Keratinocyte (primary cell): ENCODE results near the gene FBLN5. TPM values are rescaled to one million over a fixed set of nuclear protein-coding genes. Genes with fewer than 3 reads are reported as not detected.

ENCODE experiments used
- DNase-seq: peaks from one replicate; pipeline ENCODE4 v3.0.0-alpha.2; 2011; ENCODE audit warnings: low read depth, missing footprints, low spot score
- FAIRE-seq: peaks from 2 replicates; lab custom pipeline; 2011; peaks lifted over from hg19 to GRCh38; lab: Jason Lieb, UNC
- H2AFZ ChIP-seq: 2 replicates; pipeline ENCODE4 v1.6.0; 2012; ENCODE audit warnings: low read length, control low read depth, inconsistent platforms; ENCODE audit not compliant: control insufficient read depth
- H3K27ac ChIP-seq: 2 replicates; pipeline ENCODE4 v1.5.1; 2011; ENCODE audit warnings: low read length; ENCODE audit not compliant: control insufficient read depth, insufficient read depth
- H3K27me3 ChIP-seq: 3 replicates; pipeline ENCODE4 v1.6.0; 2011; ENCODE audit warnings: low read length; ENCODE audit not compliant: control insufficient read depth, insufficient read depth; ENCODE audit errors: extremely low read depth
- H3K36me3 ChIP-seq, 2 experiments: 2 replicates in 1 of 2; 3 replicates in 1 of 2; pipeline ENCODE4 v1.5.1; 2011; ENCODE audit warnings: low read length in 2 of 2, mild to moderate bottlenecking in 1 of 2; ENCODE audit not compliant: control insufficient read depth in 2 of 2, insufficient read depth in 2 of 2; ENCODE audit errors: extremely low read depth in 1 of 2
- H3K4me1 ChIP-seq: 3 replicates; pipeline ENCODE4 v1.5.1; 2011; ENCODE audit warnings: low read length; ENCODE audit not compliant: control insufficient read depth, insufficient read depth; ENCODE audit errors: extremely low read depth
- H3K4me2 ChIP-seq: 3 replicates; pipeline ENCODE4 v1.6.0; 2011; ENCODE audit warnings: low read depth, low read length; ENCODE audit not compliant: control insufficient read depth, insufficient read depth; ENCODE audit errors: extremely low read depth
- H3K4me3 ChIP-seq, 3 experiments: fragments of 200-600 bp in 1 of 3; sonication (generic) in 1 of 3; 2 replicates in 2 of 3; 3 replicates in 1 of 3; pipeline ENCODE4 v1.5.1; 2011 to 2016; ENCODE audit warnings: low read length in 3 of 3, mild to moderate bottlenecking in 3 of 3, control low read depth in 2 of 3, inconsistent platforms in 1 of 3, low read depth in 1 of 3, mixed read lengths in 1 of 3, mixed run types in 1 of 3, moderate library complexity in 1 of 3; ENCODE audit not compliant: control insufficient read depth in 2 of 3, insufficient read depth in 2 of 3; ENCODE audit errors: extremely low read depth in 1 of 3
- H3K79me2 ChIP-seq: 2 replicates; pipeline ENCODE4 v1.6.0; 2012; ENCODE audit warnings: low read length; ENCODE audit not compliant: control insufficient read depth, insufficient read depth
- H3K9ac ChIP-seq: 3 replicates; pipeline ENCODE4 v1.6.0; 2011; ENCODE audit warnings: low read length; ENCODE audit not compliant: control insufficient read depth, insufficient read depth; ENCODE audit errors: extremely low read depth
- H3K9me1 ChIP-seq: 3 replicates; pipeline ENCODE4 v1.6.0; 2011; ENCODE audit warnings: low read length; ENCODE audit not compliant: control insufficient read depth, insufficient read depth; ENCODE audit errors: extremely low read depth
- H3K9me3 ChIP-seq: 2 replicates; pipeline ENCODE4 v1.5.1; 2012; ENCODE audit warnings: low read depth, low read length; ENCODE audit not compliant: control insufficient read depth
- H4K20me1 ChIP-seq: 3 replicates; pipeline ENCODE4 v1.6.0; 2011; ENCODE audit warnings: low read length; ENCODE audit not compliant: control insufficient read depth, insufficient read depth; ENCODE audit errors: extremely low read depth
- EZH2 ChIP-seq: IDR thresholded peaks from one replicate; pipeline ENCODE4 v1.6.1; 2012; ENCODE audit warnings: inconsistent platforms, mild to moderate bottlenecking, low read length, moderate library complexity
- dilution Hi-C: fragments of 300-500 bp; cut with MboI; formaldehyde crosslinking; loops from one replicate; pipeline ENCODE4 v1.7.0; 2020; ENCODE audit warnings: low sequenced_read_pairs; ENCODE audit not compliant: extremely low pct_ligation_motif_present
- polyA plus RNA-seq, 5 experiments: library from polyadenylated mRNA; depleted of rRNA in 3 of 5; stranded (reverse) in 3 of 5; stranded (forward) in 1 of 5; unstranded in 1 of 5; fragments of >200 nt; gene quantifications; 1 replicate in 1 of 5; 2 replicates in 3 of 5; 3 replicates in 1 of 5; pipeline versions ENCODE4 v1.2.1 to v1.2.3, GENCODE V29; 2011 to 2012; ENCODE audit warnings: missing spikeins in 2 of 5, low read depth in 1 of 5, low replicate concordance in 1 of 5
- TF ChIP-seq, protein P1 (sequence below), 3 experiments: IDR thresholded peaks in 1 of 3; conservative IDR thresholded peaks in 1 of 3; optimal IDR thresholded peaks in 1 of 3; 2 replicates in 2 of 3; 3 replicates in 1 of 3; pipeline versions ENCODE3 to v1.5.1; 2011; ENCODE audit warnings: low read length in 3 of 3, mild to moderate bottlenecking in 3 of 3, moderate library complexity in 2 of 3, control low read depth in 1 of 3, inconsistent platforms in 1 of 3; ENCODE audit not compliant: insufficient read depth in 2 of 3; ENCODE audit errors: extremely low read depth in 1 of 3

Gene FBLN5
- polyA plus RNA-seq, 1 donor (not counting 4 experiments of a cell fraction or from before 2014, with no cell fraction given) = 0.10 TPM

DNA sequence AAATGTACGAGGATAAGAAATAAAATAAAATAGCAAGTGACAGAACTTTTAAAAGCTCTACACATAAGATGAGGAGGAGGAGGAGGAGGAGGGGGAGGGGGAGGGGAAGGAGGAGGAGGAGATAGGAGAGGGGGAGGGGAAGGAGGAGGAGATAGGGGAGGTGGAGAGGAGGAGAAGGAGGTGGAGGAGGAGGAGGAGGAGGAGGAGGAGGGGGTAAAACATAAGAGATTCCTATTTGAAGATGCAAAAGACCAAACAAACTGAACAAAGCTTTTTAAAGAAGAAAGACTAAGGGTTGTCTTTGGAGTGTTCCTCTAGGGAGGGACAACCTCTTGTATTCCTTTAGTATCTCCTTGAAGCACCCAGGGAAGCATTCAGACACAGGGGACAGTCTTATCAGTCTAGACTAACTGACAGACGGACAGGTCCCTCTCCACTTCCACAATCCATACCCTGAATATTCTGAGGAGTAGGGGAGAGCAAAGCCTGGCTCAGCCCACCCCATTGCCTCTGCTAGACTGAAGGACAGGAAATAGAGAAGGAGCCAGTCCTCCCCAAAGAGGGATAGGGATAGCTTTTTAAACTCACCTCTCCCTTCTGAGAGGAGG is 93.1 kb downstream of the FBLN5 start:
- H3K27ac ChIP-seq = no peak overlapping the region
- peaks cover 7% of the 10 kb centered on the region for H3K27me3 ChIP-seq
- no peak overlapping the region for H3K4me3 ChIP-seq
- dilution Hi-C loops = no loop called here
- TF ChIP-seq, protein P1, sequence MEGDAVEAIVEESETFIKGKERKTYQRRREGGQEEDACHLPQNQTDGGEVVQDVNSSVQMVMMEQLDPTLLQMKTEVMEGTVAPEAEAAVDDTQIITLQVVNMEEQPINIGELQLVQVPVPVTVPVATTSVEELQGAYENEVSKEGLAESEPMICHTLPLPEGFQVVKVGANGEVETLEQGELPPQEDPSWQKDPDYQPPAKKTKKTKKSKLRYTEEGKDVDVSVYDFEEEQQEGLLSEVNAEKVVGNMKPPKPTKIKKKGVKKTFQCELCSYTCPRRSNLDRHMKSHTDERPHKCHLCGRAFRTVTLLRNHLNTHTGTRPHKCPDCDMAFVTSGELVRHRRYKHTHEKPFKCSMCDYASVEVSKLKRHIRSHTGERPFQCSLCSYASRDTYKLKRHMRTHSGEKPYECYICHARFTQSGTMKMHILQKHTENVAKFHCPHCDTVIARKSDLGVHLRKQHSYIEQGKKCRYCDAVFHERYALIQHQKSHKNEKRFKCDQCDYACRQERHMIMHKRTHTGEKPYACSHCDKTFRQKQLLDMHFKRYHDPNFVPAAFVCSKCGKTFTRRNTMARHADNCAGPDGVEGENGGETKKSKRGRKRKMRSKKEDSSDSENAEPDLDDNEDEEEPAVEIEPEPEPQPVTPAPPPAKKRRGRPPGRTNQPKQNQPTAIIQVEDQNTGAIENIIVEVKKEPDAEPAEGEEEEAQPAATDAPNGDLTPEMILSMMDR (optimal IDR thresholded peaks at IDR 0.05 in 1 of 3, IDR thresholded peaks at IDR 0.05 in 1 of 3, conservative IDR thresholded peaks at IDR 0.05 in 1 of 3; ENCODE audit: extremely low read depth in 1 of 3, insufficient read depth in 2 of 3, low read length in 3 of 3) = no peak
- TF ChIP-seq EZH2 = no peak
- no peaks in the 10 kb centered on the region for H3K79me2 ChIP-seq
- FAIRE-seq = no peak
- no peak overlapping the region for H2AFZ ChIP-seq
- H3K4me2 ChIP-seq = no peak overlapping the region
- H3K36me3 ChIP-seq = no peaks in the 10 kb centered on the region
- H3K4me1 ChIP-seq = no peaks in the 10 kb centered on the region
- no peaks in the 10 kb centered on the region for H3K9me1 ChIP-seq
- no peaks in the 10 kb centered on the region for H4K20me1 ChIP-seq
- no peaks in the 10 kb centered on the region for H3K9me3 ChIP-seq
- DNase-seq = no peak
- H3K9ac ChIP-seq = no peak overlapping the region

DNA sequence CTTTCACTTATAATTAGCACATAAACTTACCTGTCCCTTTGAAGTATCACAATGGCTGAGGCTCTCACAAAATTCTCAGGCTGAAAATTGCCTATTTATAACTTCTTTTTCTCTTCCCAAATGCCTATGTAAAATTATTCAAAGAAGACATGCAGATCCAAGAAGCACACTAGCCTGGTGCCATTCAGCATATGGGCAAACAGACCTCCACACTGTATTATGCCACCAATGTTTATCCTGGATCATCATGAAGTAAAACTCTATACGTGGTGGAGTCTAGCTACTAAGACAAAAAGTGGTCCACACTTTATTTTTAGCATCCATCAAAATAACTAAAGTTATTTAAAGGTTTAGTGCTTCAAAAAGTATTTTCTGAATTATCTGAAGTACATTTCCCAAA is 95.9 kb downstream of the FBLN5 start:
- H3K36me3 ChIP-seq = no peaks in the 10 kb centered on the region
- no peaks in the 10 kb centered on the region for H4K20me1 ChIP-seq
- no peaks in the 10 kb centered on the region for H3K4me1 ChIP-seq
- no peak overlapping the region for H3K4me2 ChIP-seq
- H3K27me3 ChIP-seq = peaks cover 6% of the 10 kb centered on the region
- dilution Hi-C loops = no loop called here
- DNase-seq (no peak), FAIRE-seq (no peak)
- no peak overlapping the region for H3K9ac ChIP-seq
- no peaks in the 10 kb centered on the region for H3K9me3 ChIP-seq
- no peak for TF ChIP-seq EZH2
- TF ChIP-seq, protein P1 (optimal IDR thresholded peaks at IDR 0.05 in 1 of 3, IDR thresholded peaks at IDR 0.05 in 1 of 3, conservative IDR thresholded peaks at IDR 0.05 in 1 of 3; ENCODE audit: extremely low read depth in 1 of 3, insufficient read depth in 2 of 3, low read length in 3 of 3) = no peak
- no peaks in the 10 kb centered on the region for H3K9me1 ChIP-seq
- H3K79me2 ChIP-seq = no peaks in the 10 kb centered on the region
- no peak overlapping the region for H2AFZ ChIP-seq
- H3K4me3 ChIP-seq = no peak overlapping the region
- H3K27ac ChIP-seq = no peak overlapping the region
